ENCODE results near the gene SGSH.
"Not testable (repeated sequence)": the region's sequence is repeated elsewhere in the genome, so short reads cannot be mapped to it uniquely, and the experiment has no call there.

The SGSH gene

GRCh38 chr17:80209765-80210164 is 10.4 kb downstream of the SGSH start:
- no peak for DNase-seq

GRCh38 chr17:80208050-80208449 is 12.1 kb downstream of the SGSH start:
- no peak for DNase-seq

- no peak for DNase-seq
Measured at GRCh38 chr17:80205811-80206210, 14.3 kb downstream of the SGSH start.

- no peak for DNase-seq
Measured at GRCh38 chr17:80204626-80205468, 15.3 kb downstream of the SGSH start.

GRCh38 chr17:80203471-80203963 is 16.6 kb downstream of the SGSH start:
- DNase-seq = no peak

GRCh38 chr17:80202197-80202596 is 17.9 kb downstream of the SGSH start:
- DNase-seq = no peak

- no peak for DNase-seq
Measured at GRCh38 chr17:80201446-80201845, 18.7 kb downstream of the SGSH start.

GRCh38 chr17:80199295-80199694 is 20.8 kb downstream of the SGSH start:
- not testable (repeated sequence) for DNase-seq

GRCh38 chr17:80198144-80198661 is 21.9 kb downstream of the SGSH start:
- DNase-seq = no peak

GRCh38 chr17:80196652-80197051 is 23.5 kb downstream of the SGSH start:
- DNase-seq = no peak

- DNase-seq = peak; percentile 58 to 65
Measured at GRCh38 chr17:80195671-80196529, 24.2 kb downstream of the SGSH start.

- DNase-seq = no peak
Measured at GRCh38 chr17:80195141-80195540, 25.0 kb downstream of the SGSH start.

GRCh38 chr17:80191865-80192661 is 28.1 kb downstream of the SGSH start:
- no peak for DNase-seq

GRCh38 chr17:80191192-80191591 is 28.9 kb downstream of the SGSH start:
- no peak for DNase-seq

- DNase-seq = no peak
Measured at GRCh38 chr17:80190716-80191115, 29.4 kb downstream of the SGSH start.

- no peak for DNase-seq
Measured at GRCh38 chr17:80189611-80190010, 30.5 kb downstream of the SGSH start.

- no peak for DNase-seq
Measured at GRCh38 chr17:80187515-80187941, 32.6 kb downstream of the SGSH start.

- no peak for DNase-seq
Measured at GRCh38 chr17:80187090-80187489, 33.0 kb downstream of the SGSH start.

GRCh38 chr17:80185968-80186367 is 34.2 kb downstream of the SGSH start:
- DNase-seq = no peak

GRCh38 chr17:80184423-80184714 is 35.8 kb downstream of the SGSH start:
- DNase-seq = no peak

GRCh38 chr17:80183581-80184422 is 36.3 kb downstream of the SGSH start:
- no peak for DNase-seq

- no peak for DNase-seq
Measured at GRCh38 chr17:80182845-80183223, 37.3 kb downstream of the SGSH start.

Measured in activated CD4-positive, alpha-beta T cell treated with anti-CD3 and anti-CD28 coated beads, Interleukin-2, amount 50 U/mL, for 48 hours (primary cell).